Raji (cell line): Measurements from ENCODE around the gene IL32.

Experiments
- POLR2A ChIP-seq: IDR thresholded peaks from 2 replicates; pipeline ENCODE4 v1.6.1; 2011; ENCODE audit warnings: low read depth, low read length, control low read depth; ENCODE audit not compliant: insufficient read depth

The IL32 gene

DNA sequence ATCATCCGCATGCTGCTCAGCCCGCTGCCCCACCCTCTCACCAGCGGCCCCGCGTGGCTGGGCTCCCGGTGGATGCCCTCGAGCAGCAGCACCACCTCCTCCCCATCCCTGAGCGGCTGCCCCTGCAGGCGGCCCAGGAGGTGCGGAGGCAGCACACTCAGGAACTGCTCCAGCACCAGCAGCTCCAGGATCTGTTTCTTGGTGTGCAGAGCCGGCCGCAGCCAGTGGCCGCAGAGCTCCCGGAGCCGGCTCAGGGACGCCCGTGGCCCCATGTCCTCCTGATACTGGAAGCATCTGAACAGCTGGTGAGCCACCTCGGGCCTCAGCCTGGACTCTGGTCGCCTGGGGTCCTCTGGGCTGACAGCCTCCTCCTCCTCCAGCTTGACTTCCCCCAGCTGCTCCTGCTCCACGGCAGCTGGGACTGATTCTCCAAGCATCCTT is 27.1 kb downstream of the IL32 start:
- TF ChIP-seq POLR2A: no peak

DNA sequence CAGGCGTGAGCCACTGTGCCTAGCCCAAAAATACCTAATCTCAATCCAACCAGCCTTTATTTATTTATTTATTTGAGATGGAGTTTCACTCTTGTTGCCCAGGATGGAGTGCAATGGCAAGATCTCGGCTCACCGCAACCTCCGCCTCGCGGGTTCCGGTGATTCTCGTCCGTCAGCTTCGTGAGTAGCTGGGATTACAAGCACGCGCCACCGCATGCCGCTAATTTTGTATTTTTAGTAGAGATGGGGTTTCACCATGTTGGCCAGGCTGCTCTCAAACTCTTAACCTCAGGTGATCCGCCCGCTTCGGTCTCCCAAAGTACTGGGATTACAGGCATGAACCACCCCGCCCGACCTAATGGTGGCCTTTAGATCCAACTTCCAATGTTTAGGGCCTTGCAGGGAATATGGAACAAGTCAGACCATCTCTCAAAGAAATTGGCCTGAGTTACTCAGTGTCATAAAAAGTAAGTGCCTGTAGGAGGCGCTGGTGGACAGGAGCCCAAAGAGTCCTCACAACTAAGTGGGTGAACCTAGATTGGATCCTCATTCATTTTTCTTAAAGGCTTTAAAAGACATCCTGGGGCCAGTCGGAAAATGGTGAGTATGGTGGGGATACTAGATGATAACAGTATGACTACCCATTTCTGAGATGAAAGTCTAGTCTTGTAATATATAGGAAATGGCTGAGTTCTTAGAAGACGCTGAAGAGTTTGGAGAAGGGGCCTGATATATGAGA is 29.0 kb downstream of the IL32 start:
- no peak for TF ChIP-seq POLR2A

DNA sequence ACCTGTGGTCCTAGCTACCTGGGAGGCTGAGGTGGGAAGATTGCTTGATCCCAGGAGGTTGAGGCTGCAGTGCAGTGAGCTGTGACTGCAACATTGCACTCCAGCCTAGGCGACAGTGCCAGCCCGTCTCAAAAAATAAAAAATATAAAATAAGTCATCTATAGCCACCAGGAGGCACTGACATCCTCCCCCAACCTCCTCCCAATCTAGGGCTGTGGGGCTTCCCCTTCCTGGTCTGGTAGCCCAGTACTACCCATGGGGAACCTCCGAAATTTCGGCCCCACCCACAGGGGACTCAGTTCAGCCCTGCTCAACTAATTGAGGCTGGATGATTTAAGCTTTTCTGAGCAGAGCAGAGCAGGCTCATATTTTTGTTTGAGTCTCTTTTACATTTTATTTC is 30.4 kb downstream of the IL32 start:
- TF ChIP-seq POLR2A: no peak

DNA sequence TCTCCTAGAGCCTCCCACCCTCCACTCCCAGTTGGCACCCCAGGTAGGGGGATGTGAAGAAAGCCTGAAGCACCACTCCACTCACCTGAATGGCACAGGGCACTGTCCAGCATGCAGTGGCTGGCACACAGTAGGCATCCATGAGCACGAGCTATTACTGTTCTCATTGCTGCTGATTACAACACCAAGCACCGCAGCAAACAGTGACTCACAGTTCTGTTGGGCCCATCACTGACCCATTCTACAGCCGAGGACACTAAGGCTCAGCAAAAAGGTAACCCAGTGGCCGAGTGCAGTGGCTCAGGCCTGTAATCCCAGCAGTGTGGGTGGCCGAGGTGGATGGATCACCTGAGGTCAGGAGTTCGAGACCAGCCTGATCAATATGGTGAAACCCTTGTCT is 30.9 kb downstream of the IL32 start:
- no peak for TF ChIP-seq POLR2A

DNA sequence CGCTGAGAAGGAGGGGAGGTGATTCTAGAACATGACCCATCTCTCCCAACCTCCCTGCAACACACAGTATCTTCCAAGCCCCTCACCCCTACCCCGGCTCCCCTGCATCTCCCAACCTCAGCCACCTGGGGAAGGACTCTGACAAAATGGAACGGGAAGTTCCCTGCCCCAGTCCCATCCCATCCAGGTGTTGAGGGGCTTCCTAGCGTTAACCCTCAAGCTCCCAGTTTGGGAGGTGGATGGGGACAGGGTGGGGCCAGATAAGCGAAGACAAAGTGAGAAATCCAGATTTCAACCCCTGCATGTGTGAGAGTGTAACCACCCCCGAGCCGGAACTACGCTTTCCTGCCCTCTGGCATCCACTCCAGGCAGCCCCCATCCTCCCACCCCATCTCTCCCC is 31.8 kb downstream of the IL32 start:
- TF ChIP-seq POLR2A: no peak

DNA sequence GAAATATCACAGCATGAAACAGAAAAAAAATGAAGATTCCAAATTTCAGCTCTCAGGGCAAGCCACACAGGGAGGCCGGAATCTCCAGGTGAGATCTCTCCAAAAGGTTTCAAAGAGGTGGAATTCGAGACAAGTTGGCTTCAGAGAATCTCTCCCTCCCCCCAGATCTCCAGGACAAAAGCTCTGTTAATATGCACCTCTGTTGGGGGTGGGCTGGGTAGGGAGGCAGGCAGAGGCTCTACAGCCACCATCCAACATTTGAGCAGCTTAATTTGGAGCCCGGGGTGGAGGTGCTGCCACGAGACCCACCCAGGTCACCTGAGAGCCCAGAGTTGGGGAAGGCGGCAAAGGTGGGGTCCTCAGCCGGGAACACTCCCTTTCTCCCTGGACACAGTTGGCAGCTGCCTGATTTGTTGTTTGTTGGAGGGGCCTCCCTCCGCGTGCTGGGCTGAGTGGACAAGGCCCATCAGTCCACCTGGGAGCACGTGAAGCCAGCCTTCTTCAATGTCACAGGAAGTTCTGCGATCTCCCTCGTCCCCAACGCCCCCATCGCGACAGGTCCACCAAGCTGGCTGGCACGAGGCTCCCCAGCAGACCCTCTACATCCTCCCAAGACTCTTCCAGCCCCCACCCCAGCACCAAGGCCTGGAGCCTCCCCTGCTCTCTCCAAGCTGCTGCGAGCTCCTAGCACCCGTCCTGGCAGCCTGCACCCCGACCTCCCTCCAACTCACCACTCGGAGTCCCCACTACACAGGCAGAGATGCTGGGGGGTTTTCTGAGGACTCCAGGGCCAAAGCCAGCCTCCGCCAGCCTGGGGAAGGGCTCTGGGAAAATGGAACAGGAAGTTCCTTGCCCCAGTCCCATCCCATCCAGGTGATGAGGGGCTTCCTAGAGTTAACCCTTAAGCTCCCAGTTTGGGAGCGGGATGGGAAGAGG is 33.3 kb downstream of the IL32 start, which contains the start of gene ZSCAN10:
ZSCAN10 (minus strand) TSS at position 836 of the 936 bp plus-strand sequence. CDS start 6,357 bp downstream, outside the sequence.
- no peak for TF ChIP-seq POLR2A

DNA sequence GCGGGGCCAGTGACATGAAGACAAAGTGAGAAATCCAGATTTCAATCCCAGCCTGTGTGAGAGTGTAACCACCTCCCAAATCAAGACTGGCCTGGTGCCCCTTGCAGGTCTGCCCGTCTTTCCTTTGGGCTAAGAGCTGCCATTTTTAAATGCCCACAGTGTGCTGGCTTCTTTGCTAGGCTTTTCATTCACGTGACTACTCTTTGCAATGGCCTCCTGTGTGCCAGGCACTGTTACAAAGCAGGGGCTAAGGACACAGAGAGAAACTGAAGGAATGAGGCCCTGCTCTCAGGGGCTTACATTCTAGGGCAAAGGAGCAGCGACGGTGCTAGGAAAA is 33.9 kb downstream of the IL32 start:
- TF ChIP-seq POLR2A: no peak

DNA sequence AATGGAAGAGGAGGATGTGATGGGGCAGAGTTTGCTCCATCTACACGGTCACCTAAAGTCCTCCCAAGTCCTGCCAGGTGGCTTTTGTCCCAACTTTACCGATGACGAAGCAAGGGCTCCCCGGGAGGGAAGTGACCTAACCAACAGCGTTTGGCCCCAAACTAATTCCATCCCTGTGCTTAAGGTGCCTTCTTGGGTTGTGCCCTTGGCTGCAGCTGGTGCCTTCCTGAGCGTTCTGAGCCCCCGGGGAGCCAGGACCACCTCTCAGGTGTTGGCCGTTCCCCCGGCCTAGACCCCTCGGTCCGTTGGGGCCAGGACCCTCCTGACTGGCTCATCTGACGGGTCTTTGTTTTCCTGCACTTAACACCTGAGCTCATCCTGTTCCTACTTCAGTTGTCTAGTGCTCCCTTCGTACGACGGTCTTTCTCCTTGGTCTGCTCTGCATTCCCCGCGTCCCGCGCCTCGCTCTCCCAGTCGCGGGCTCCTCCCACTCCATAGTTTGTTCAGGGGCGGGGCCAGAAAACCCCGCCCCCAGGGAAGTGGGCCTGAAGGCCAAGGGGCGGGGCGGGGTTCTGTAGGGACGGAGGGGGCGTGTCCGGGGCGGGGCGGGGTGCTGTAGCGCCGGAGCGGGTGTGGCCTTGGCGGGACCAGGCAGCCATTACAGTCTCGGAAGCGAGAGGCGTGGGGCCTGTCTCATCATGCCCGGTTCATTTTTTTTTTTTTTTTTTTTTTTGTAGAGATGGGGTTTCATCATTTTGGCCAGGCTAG is 34.5 kb downstream of the IL32 start:
- peak; percentile 41; the same call in 1 of the 2 replicates for TF ChIP-seq POLR2A

DNA sequence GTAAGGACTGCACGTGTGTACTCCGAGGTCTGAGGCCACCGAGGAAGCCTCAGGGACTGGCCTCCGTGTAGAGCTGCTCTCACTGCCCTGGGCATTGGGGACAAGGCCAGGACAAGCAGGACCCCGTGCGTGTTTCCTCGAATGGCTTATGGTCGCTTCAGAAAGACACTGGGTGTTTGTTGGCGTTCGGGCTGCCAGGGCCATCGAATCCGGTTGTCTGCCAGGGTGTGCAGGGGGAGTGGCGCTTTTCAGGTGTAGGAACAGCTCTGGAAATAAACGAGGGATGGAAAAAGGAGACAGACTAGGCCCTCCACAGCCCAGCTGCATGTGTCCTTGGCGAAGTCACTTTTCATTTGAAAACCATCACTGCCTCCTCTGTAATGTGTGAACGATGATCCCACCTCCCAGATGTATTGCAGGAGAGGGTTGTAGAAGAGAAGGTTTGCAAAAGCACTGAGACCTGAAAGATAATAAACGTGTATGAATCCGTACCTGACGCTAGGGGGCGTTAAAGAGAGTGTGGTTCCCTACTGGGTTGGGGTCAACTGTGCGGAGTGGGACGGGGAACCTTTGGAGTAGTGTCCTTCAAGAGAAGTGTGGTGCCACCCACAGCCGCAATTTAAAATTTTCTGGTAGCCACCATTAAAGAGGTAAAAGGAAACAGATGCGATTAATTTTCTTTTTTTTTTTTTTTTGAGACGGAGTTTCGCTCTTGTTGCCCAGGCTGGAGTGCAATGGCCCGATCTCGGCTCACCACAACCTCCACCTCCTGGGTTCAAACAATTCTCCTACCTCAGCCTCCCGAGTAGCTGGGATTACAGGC is 35.8 kb downstream of the IL32 start:
- TF ChIP-seq POLR2A: no peak

DNA sequence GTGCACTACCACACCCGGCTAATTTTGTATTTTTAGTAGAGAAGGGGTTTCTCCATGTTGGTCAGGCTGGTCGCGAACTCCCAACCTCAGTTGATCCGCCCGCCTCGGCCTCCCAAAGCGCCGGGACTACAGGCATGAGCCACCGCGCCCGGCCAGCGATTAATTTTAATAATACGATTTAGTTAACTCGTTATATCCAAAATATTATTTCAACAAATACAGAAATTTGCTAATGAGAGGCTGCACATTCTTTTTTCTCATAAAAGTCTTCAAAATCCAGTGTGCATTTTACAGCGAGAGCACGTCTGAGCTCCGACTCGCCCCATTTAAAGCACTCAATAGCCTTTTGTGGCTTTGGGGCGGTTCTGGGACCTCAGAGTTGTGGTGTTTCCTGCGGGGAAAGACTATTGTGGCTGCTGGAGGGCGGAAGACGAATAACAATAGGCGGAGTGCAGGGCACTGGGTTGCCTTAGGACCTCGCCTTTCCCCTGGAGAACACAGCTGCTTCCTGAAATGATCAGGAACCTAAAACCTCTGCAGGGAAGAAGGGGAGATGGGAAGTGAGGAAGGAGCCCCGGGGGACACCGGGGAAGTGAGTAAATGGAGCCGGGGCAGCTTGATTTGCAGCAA is 36.5 kb downstream of the IL32 start:
- no peak for TF ChIP-seq POLR2A

DNA sequence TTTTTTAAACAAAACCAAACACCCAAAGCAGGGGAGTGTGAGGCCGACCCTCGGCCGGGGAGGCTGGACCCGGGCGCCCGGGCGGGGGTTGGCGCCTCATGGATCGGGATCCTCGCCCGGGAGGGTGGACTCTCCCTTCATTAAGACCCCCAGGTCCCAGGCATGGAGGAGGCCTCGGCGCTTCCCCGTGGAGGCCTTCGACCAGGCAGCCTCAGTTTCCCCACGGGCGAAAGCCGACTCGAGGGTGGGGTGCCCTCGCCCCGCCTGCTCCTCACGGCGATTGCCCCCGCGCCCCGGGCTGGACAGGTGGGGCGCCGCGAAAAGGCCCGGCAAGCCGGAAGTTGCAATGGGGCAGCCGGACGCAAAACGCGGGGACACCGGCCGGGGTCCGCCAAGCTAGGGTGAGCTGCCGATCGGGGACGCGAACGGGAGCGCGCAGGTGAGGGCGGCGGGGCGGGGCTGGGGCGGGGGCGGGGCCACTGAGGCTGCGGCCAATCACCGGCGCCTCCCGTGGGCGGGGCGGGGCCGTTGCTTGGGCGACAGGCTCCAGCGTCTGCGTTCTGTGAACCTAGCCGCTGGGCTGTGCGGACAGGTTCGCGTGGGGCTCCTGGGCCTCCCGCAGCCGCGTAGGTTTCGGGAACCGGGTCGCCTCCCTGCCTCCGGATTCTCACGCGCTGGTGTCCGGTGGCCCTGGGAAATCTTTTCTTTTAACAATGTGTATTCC is 40.9 kb downstream of the IL32 start:
- peak; percentile 72 for TF ChIP-seq POLR2A

DNA sequence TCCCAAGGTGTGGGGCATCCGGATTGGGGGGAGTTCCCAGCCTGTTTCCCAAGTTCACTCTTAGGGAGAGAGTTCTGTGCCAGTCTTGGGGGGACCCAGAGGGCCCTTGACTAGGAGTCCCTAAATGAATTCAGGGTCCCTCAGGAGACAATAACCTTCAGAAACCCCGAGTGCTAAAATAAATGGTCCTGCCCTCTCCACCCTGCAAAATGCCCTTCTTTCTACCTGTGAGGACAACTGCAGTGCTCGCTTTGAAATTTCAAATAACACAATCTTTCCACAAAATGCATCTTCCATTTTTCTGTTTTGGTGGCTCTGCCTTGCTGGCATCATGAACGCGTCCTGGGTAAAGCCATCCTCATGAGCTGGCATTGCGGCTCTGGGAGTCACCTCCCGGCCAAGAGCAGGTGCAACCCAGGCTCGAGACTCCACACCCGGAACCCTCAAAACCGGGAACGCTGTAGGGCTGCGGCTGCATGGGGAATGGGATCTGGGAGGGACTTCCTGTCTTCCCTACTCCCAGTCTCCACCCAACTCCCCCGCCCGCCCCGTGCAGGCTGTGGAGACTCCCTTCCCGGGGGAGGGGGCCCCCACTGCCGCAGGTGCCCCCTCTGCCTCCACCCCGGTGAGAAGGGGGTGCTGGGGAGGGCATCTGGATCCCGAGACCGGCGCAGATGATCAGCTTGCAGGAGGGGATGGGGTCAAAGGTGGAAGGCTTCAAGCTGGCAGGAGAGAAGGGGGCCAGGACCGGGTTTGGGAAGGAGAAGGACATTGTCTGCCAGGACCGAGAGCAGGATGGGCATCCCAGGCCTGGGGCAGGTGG is 46.8 kb downstream of the IL32 start, which contains the start of gene ZNF205:
ZNF205 (plus strand) TSS at position 529 of the 823 bp plus-strand sequence. CDS start 845 bp downstream, outside the sequence.
- no peak for TF ChIP-seq POLR2A

DNA sequence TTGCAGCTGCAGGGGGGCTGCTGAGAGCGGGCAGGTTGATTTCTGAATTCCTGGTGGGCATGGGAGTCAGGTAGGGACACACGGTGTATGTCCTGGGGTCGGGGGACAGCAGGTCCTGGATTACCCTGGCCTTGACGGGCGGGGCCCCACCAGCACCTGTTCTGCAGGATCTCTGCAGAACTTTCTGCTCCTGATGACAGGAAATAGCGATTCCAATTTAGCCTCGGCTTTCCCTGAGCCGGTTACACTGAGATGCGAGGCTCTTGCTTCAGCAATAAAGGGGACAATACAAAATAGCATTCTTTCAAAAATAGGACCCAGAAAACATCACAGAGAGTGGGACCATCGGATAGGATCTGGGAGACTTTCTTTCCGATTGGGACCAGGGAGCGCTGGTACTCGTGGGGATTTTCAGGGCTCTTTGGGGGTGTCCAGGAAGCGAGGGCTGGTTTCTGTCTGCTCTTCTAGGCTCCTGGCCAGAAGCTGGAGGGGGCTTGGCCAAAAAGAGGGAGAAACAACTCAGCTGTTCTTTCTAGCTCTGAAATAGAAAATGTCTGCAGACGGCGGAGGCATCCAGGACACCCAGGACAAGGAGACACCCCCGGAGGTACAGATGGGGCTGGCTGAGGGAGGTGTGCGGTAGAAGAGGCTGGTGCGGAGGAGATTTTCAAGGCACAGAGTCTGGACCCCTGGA is 47.6 kb downstream of the IL32 start:
- no peak for TF ChIP-seq POLR2A
